Measurements from ENCODE around the gene GAD1. TPM values are rescaled to one million over a fixed set of nuclear protein-coding genes. Genes with fewer than 3 reads are reported as not detected.

GAD1 gene
- total and polyA plus RNA-seq, 2 experiments from 2014 or later, result 0.49 to 2.6 TPM

DNA sequence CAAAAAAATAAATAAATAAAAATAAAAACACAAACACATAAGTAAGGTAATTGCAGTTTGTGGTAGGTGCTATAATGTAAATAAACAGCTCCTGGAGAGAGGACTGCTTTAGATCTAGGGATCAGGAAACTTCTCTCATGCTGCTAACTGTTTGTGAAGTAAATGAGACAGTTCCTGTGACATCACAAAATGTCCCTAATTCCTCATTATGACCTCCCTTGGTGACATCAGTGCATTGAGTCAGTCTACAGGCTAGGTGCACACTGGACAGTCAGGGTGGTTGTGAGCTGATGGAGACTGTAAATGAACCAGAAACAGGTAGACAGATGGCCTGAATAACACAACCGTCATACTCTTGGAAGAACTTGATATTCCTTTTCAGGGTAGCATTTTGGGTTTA, 33.1 kb upstream of the GAD1 start:
- TF ChIP-seq EZH2phosphoT487 (IDR thresholded peaks at IDR 0.05; ENCODE audit: insufficient read depth, low read depth) (no peak), EZH2 (IDR thresholded peaks at IDR 0.05; ENCODE audit: insufficient read depth, poor library complexity, severe bottlenecking) (no peak)
- no peak for DNase-seq
- in situ Hi-C loops (cut with MboI), result no loop called here
- Histone ChIP-seq H3K79me2 (ENCODE audit: insufficient read depth) (no peaks in the 10 kb centered on the region), H2AFZ (no peak overlapping the region), H3K4me1 (ENCODE audit: insufficient read depth) (no peaks in the 10 kb centered on the region), H4K20me1 (ENCODE audit: insufficient read depth) (no peaks in the 10 kb centered on the region), H3K9ac (no peak overlapping the region), H3K27me3 (replicated peaks; ENCODE audit: insufficient read depth) (no peaks in the 10 kb centered on the region), H3K4me2 (ENCODE audit: unreplicated experiment) (no peak overlapping the region), H3K4me3 (no peak overlapping the region), H3F3A (ENCODE audit: insufficient read depth) (no peaks in the 10 kb centered on the region), H3K27ac (no peak overlapping the region), H3K9me3 (ENCODE audit: low read depth) (no peaks in the 10 kb centered on the region), H3K9me2 (ENCODE audit: insufficient read depth) (no peaks in the 10 kb centered on the region), H3K36me3 (ENCODE audit: low read depth) (no peaks in the 10 kb centered on the region)
- 96 to 100% methylated on average over 1 of the region's 1 CpG for WGBS, 2 experiments (ENCODE audit: low coverage in 1 of 2, low lambda C conversion rate in 2 of 2, missing lambda C conversion rate in 2 of 2)

DNA sequence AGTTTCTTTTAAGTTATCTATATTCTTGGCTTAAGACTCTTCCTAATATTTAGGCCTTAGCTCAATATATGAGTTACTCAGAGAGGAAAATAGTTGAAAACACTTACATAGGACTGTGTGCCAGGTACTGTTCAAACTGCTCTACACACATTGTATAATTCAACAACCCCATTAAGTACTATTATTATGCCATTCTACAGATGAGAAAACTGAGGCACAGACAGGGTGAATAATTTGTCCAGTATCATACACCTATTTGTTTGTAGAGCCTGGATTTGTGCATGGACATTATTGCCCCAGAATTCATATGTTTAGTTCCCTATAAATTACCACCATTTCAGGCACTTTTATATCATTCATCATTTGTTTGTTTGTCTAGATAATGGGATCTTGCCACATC, 17.7 kb upstream of the GAD1 start:
- H3K4me3 ChIP-seq, result no peak overlapping the region

DNA sequence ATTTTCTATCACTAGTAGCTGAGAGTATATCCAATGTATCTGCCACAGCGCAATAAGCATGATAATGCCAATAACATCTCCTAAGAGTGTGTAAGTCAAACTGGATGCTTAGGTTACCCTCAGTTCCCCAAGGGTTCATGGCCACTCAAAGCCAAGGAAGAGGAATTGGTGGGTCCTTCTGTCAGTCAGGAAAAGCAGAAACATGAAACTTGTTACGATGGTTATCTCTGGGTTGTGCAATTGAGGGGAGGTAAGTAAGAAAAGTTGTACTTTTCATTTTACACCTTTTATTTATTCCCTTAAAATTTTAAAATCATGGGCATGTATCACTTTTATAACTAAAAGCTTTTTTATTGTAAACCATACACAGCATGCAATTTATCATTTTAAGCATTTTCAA, 10.1 kb upstream of the GAD1 start:
- H3K9me2 ChIP-seq (ENCODE audit: insufficient read depth), result no peaks in the 10 kb centered on the region
- H3K9ac ChIP-seq, result no peak overlapping the region
- TF ChIP-seq EZH2 (IDR thresholded peaks at IDR 0.05; ENCODE audit: insufficient read depth, poor library complexity, severe bottlenecking) (no peak), EZH2phosphoT487 (IDR thresholded peaks at IDR 0.05; ENCODE audit: insufficient read depth, low read depth) (no peak)
- no peak overlapping the region for H3K4me3 ChIP-seq
- 87 to 93% methylated on average over 2 of the region's 2 CpGs for WGBS, 2 experiments (ENCODE audit: low coverage in 1 of 2, low lambda C conversion rate in 2 of 2, missing lambda C conversion rate in 2 of 2)
- in situ Hi-C loops (cut with MboI), result loop anchor here (25.0 kb wide), 1 partner anchor 394 kb away; no protein-coding TSS in a partner anchor
- no peaks in the 10 kb centered on the region for H3K36me3 ChIP-seq (ENCODE audit: low read depth)
- no peaks in the 10 kb centered on the region for H3K79me2 ChIP-seq (ENCODE audit: insufficient read depth)
- H3K27me3 ChIP-seq (replicated peaks; ENCODE audit: insufficient read depth), result peaks cover 4% of the 10 kb centered on the region
- no peak overlapping the region for H3K27ac ChIP-seq
- H2AFZ ChIP-seq, result no peak overlapping the region
- no peak for DNase-seq
- H3K4me2 ChIP-seq (ENCODE audit: unreplicated experiment), result no peak overlapping the region
- H3F3A ChIP-seq (ENCODE audit: insufficient read depth), result no peaks in the 10 kb centered on the region
- H3K9me3 ChIP-seq (ENCODE audit: low read depth), result no peaks in the 10 kb centered on the region
- H3K4me1 ChIP-seq (ENCODE audit: insufficient read depth), result no peaks in the 10 kb centered on the region
- H4K20me1 ChIP-seq (ENCODE audit: insufficient read depth), result no peaks in the 10 kb centered on the region

More for the DNA sequence above, 17.7 kb upstream of the GAD1 start:
- no peaks in the 10 kb centered on the region for H3K9me3 ChIP-seq (ENCODE audit: low read depth)
- no peak for TF ChIP-seq EZH2phosphoT487 (IDR thresholded peaks at IDR 0.05; ENCODE audit: insufficient read depth, low read depth)
- no peak for TF ChIP-seq EZH2 (IDR thresholded peaks at IDR 0.05; ENCODE audit: insufficient read depth, poor library complexity, severe bottlenecking)
- H2AFZ ChIP-seq, result no peak overlapping the region
- no peak for DNase-seq
- no peak overlapping the region for H3K9ac ChIP-seq
- H3K4me2 ChIP-seq (ENCODE audit: unreplicated experiment), result no peak overlapping the region
- H3K27ac ChIP-seq, result no peak overlapping the region
- in situ Hi-C loops (cut with MboI), result no loop called here
- no peaks in the 10 kb centered on the region for H3K4me1 ChIP-seq (ENCODE audit: insufficient read depth)
- H3K27me3 ChIP-seq (replicated peaks; ENCODE audit: insufficient read depth), result peaks cover 14% of the 10 kb centered on the region
- no peaks in the 10 kb centered on the region for H3K9me2 ChIP-seq (ENCODE audit: insufficient read depth)
- H4K20me1 ChIP-seq (ENCODE audit: insufficient read depth), result no peaks in the 10 kb centered on the region
- no peaks in the 10 kb centered on the region for H3K36me3 ChIP-seq (ENCODE audit: low read depth)
- no peaks in the 10 kb centered on the region for H3F3A ChIP-seq (ENCODE audit: insufficient read depth)
- no peaks in the 10 kb centered on the region for H3K79me2 ChIP-seq (ENCODE audit: insufficient read depth)

DNA sequence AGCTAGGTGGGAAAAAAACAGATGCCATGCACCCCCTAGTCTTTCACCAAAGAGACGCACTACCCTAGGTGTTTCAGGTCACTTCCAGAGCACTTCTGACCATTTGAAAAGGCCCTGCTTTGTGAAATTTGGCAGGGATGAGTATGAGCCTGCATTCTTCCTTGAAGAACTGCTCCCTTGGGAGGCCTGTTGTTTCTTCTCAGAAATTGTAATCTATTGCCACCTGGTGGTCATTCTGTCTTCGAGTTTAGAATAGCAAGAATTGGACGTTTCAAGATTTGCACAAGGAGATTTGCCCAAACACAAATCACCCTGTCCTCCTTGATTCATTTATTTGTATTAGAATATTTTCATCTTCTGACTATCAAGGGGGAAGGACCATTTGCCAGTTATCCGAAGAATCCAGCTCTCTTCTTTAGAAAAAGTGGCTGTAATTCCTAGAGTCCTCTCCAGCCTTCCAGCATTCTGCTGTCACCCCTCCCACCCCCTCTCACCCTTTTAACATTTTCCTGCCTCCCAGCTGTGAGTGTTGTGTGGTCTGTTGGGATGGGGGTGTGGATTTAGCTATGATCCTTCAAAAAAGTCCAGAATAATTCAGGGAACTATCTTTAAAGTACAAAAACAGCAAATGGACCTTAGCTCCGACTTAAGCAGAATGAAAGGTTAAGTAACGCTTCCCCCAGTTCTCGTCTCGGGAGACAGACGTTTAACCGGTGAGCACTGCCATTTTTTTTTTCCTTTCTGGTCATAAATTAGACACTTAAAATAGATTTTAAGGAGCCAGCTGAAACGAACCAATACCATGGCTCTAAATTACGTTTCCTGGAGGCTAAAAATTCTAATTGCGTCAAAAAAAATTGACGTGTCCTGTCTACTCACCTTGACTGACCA, 3.7 kb upstream of the GAD1 start:
- no peaks in the 10 kb centered on the region for H3K36me3 ChIP-seq (ENCODE audit: low read depth)
- H3K9ac ChIP-seq, result no peak overlapping the region
- no peak overlapping the region for H3K4me2 ChIP-seq (ENCODE audit: unreplicated experiment)
- in situ Hi-C loops (cut with MboI), result loop anchor here (25.0 kb wide), 1 partner anchor 401 kb away; no protein-coding TSS in a partner anchor
- H3K4me3 ChIP-seq, result no peak overlapping the region
- H3F3A ChIP-seq (ENCODE audit: insufficient read depth), result no peaks in the 10 kb centered on the region
- H2AFZ ChIP-seq, result no peak overlapping the region
- peaks cover 33% of the 10 kb centered on the region for H3K27me3 ChIP-seq (replicated peaks; ENCODE audit: insufficient read depth)
- TF ChIP-seq EZH2phosphoT487 (IDR thresholded peaks at IDR 0.05; ENCODE audit: insufficient read depth, low read depth), result no peak
- peak; percentile 45 for TF ChIP-seq EZH2 (IDR thresholded peaks at IDR 0.05; ENCODE audit: insufficient read depth, poor library complexity, severe bottlenecking)
- H3K4me1 ChIP-seq (ENCODE audit: insufficient read depth), result 0 out of 2 replicates have a peak, but pooled peaks cover 6% of the 10 kb centered on the region
- no peak overlapping the region for H3K27ac ChIP-seq
- H3K79me2 ChIP-seq (ENCODE audit: insufficient read depth), result no peaks in the 10 kb centered on the region
- H3K9me2 ChIP-seq (ENCODE audit: insufficient read depth), result no peaks in the 10 kb centered on the region
- 4 to 6% methylated on average over 14 of the region's 14 CpGs for WGBS, 2 experiments (ENCODE audit: low coverage in 1 of 2, low lambda C conversion rate in 2 of 2, missing lambda C conversion rate in 2 of 2)
- no peaks in the 10 kb centered on the region for H3K9me3 ChIP-seq (ENCODE audit: low read depth)
- no peaks in the 10 kb centered on the region for H4K20me1 ChIP-seq (ENCODE audit: insufficient read depth)
- peak; percentile 99 for DNase-seq
